K562 (cell line): Measurements from ENCODE around the gene LMX1B. TPM values are rescaled to one million over a fixed set of nuclear protein-coding genes. Genes with fewer than 3 reads are reported as not detected.

Source experiments
- ATAC-seq: fragments of 200-7000 bp; cut with Tn5 transposase; 3 replicates; pipeline ENCODE4 v1.9.1; 2020; ENCODE audit warnings: moderate library complexity
- BruUV-seq: library from RNA; stranded (reverse); fragments of 400-500 nt; replicated peaks from 2 replicates; lab custom pipeline; 2021; lab: Mats Ljungman, UMichigan
- CTCF ChIA-PET: fragments of 300-600 bp; formaldehyde crosslinking; extraction: SDS; loops from one replicate; lab custom pipeline; 2021; ENCODE audit warnings: low intra/inter-chr PET ratio; lab: Yijun Ruan, JAX
- POLR2A ChIA-PET: fragments of 300-600, 350-650 bp; sonication (Branson Sonifier 250); formaldehyde crosslinking; extraction: SDS; loops from one replicate; lab custom pipeline; 2021; ENCODE audit warnings: antibody characterized with exemption, inconsistent platforms; lab: Yijun Ruan, JAX
- DNase-seq, 4 experiments: peaks; one replicate each; pipeline versions ENCODE4 v3.0.0 to v3.0.0-alpha.2; 2011 to 2018; ENCODE audit warnings: low spot score in 3 of 4, mixed read lengths in 3 of 4; ENCODE audit errors: extremely low read depth in 1 of 4
- FAIRE-seq: peaks from 2 replicates; lab custom pipeline; 2011; peaks lifted over from hg19 to GRCh38; lab: Jason Lieb, UNC
- H2AFZ ChIP-seq: 2 replicates; pipeline ENCODE4 v1.6.0; 2011; ENCODE audit warnings: low read depth, low read length, control low read depth, inconsistent platforms
- H3K27ac ChIP-seq: fragments of 200-600 bp; 3 replicates; pipeline ENCODE4 v1.8.0; 2011; ENCODE audit warnings: low read depth, mild to moderate bottlenecking, control low read depth, inconsistent platforms, low read length, moderate library complexity, mixed read lengths; ENCODE audit errors: extremely low read depth
- H3K27me3 ChIP-seq, 2 experiments: fragments of 300-600 bp in 1 of 2; 2 replicates in 1 of 2; 3 replicates in 1 of 2; pipeline versions ENCODE4 v1.6.0 to v1.8.0; 2011; ENCODE audit warnings: inconsistent platforms in 2 of 2, low read length in 2 of 2, mild to moderate bottlenecking in 1 of 2, mixed read lengths in 1 of 2, moderate library complexity in 1 of 2; ENCODE audit not compliant: control insufficient read depth in 2 of 2, insufficient read depth in 2 of 2
- H3K36me3 ChIP-seq: fragments of 300-600 bp; 3 replicates; pipeline ENCODE4 v1.8.0; 2011; ENCODE audit warnings: mild to moderate bottlenecking, low read length, inconsistent platforms; ENCODE audit not compliant: control insufficient read depth, insufficient read depth
- H3K4me1 ChIP-seq, 2 experiments: fragments of 200-600 bp in 1 of 2; replicated peaks in 1 of 2; 2 replicates in 1 of 2; 3 replicates in 1 of 2; pipeline versions ENCODE4 v1.5.1 to v1.8.0; 2011; ENCODE audit warnings: inconsistent platforms in 2 of 2, low read length in 2 of 2, mild to moderate bottlenecking in 1 of 2, mixed read lengths in 1 of 2, moderate library complexity in 1 of 2; ENCODE audit not compliant: control insufficient read depth in 2 of 2, insufficient read depth in 2 of 2
- H3K4me2 ChIP-seq: 2 replicates; pipeline ENCODE4 v1.6.1; 2011; ENCODE audit warnings: low read length, control low read depth, inconsistent platforms, mixed read lengths; ENCODE audit not compliant: insufficient read depth
- H3K4me3 ChIP-seq: fragments of 200-600 bp; sonication (generic), shearing (Covaris generic); 2 replicates; pipeline ENCODE4 v1.5.1; 2016; ENCODE audit warnings: control low read depth, inconsistent platforms
- H3K79me2 ChIP-seq: fragments of 200-600 bp; 3 replicates; pipeline ENCODE4 v1.8.0; 2011; ENCODE audit warnings: low read length, inconsistent platforms; ENCODE audit not compliant: control insufficient read depth, insufficient read depth
- H3K9ac ChIP-seq, 2 experiments: 2 replicates each; pipeline versions ENCODE4 v1.6.0 to v1.6.1; 2011; ENCODE audit warnings: low read depth in 2 of 2, low read length in 2 of 2, control low read depth in 1 of 2, inconsistent platforms in 1 of 2, mild to moderate bottlenecking in 1 of 2, mixed read lengths in 1 of 2; ENCODE audit not compliant: insufficient read depth in 1 of 2
- H3K9me1 ChIP-seq: one replicate; pipeline ENCODE4 v1.6.0; 2011; ENCODE audit warnings: inconsistent platforms, mild to moderate bottlenecking, low read length, moderate library complexity; ENCODE audit not compliant: control insufficient read depth, insufficient read depth
- H3K9me3 ChIP-seq: replicated peaks from 2 replicates; pipeline ENCODE4 v1.5.1; 2011; ENCODE audit warnings: low read depth, low read length, inconsistent platforms; ENCODE audit not compliant: control insufficient read depth, insufficient read depth
- H4K20me1 ChIP-seq: replicated peaks from 2 replicates; pipeline ENCODE4 v1.6.1; 2011; ENCODE audit warnings: low read length, inconsistent platforms, mixed read lengths; ENCODE audit not compliant: control insufficient read depth, insufficient read depth
- CC2D1A ChIP-seq: fragments of 450-650 bp; IDR thresholded peaks from 2 replicates; pipeline ENCODE4 v1.6.1; 2017; ENCODE audit warnings: mild to moderate bottlenecking
- KAT7 ChIP-seq: sonication (generic); formaldehyde crosslinking; IDR thresholded peaks from 2 replicates; pipeline ENCODE4 v1.8.0; 2022; ENCODE audit warnings: missing genetic modification reagents, mild to moderate bottlenecking, borderline replicate concordance
- NCOA6 ChIP-seq: fragments of 450-650 bp; IDR thresholded peaks from 2 replicates; pipeline ENCODE4 v1.6.1; 2017; ENCODE audit warnings: mild to moderate bottlenecking
- PHF21A ChIP-seq: fragments of 450-650 bp; IDR thresholded peaks from 2 replicates; pipeline ENCODE4 v1.6.1; 2017; ENCODE audit warnings: low read depth, borderline replicate concordance
- WHSC1 ChIP-seq: IDR thresholded peaks from one replicate; pipeline ENCODE4 v1.6.1; 2012; ENCODE audit warnings: low read length, control low read depth, inconsistent platforms
- ZNF695 ChIP-seq: fragments of 450-650 bp; formaldehyde crosslinking; IDR thresholded peaks from 2 replicates; pipeline ENCODE4 v1.4.0; 2020; ENCODE audit warnings: mild to moderate bottlenecking, moderate library complexity
- ZNF778 ChIP-seq: fragments of 450-650 bp; formaldehyde crosslinking; IDR thresholded peaks from 2 replicates; pipeline ENCODE4 v1.4.0; 2020; ENCODE audit warnings: mild to moderate bottlenecking, moderate library complexity
- WGBS: fragments of 100-300 bp; shearing (Covaris generic); methylation state at CpG from one replicate; pipeline ENCODE4 v1.1.6; 2016; ENCODE audit warnings: low coverage, mixed read lengths; ENCODE audit not compliant: insufficient coverage; ENCODE audit errors: missing lambda C conversion rate; 5-methylcytosine and 5-hydroxymethylcytosine counted together
- in situ Hi-C: fragments of 300-500 bp; cut with MboI; formaldehyde crosslinking; loops from 4 replicates; pipeline ENCODE4 v1.15.0; 2018; ENCODE audit warnings: inconsistent platforms, mixed read lengths
- intact Hi-C: fragments of 100-400 bp; cut with micrococcal nuclease; formaldehyde crosslinking; loops from 2 replicates; pipeline ENCODE4 v1.14.2; 2022
- polyA plus RNA-seq, 8 experiments: library from polyadenylated mRNA; depleted of rRNA in 4 of 8; stranded (reverse) in 5 of 8; unstranded in 3 of 8; fragments of >200 nt; fragmentation: Nextera tagmentation in 2 of 8; fragmentation: Illumina TruSeq in 1 of 8; extraction: Ambion mirVana in 2 of 8; extraction: Trizol in 1 of 8; gene quantifications; 2 replicates each; pipeline versions ENCODE4 v1.2.1 to v1.2.3, GENCODE V29; 2011 to 2014; ENCODE audit warnings: inconsistent platforms in 1 of 8, missing spikeins in 1 of 8
- total RNA-seq, 7 experiments: library from RNA; depleted of rRNA in 6 of 7; stranded (reverse); fragments of >200 nt in 6 of 7; fragmentation: Illumina TruSeq in 2 of 7; extraction: Trizol in 2 of 7; gene quantifications; 2 replicates each; pipeline versions ENCODE4 v1.2.1 to v1.2.3, GENCODE V29; 2011 to 2021; ENCODE audit warnings: low replicate concordance in 1 of 7
- TF ChIP-seq, protein P1 (sequence below): fragments of 450-650 bp; IDR thresholded peaks from 2 replicates; pipeline ENCODE4 v1.6.1; 2016
- TF ChIP-seq, protein P2 (sequence below): sonication (generic); formaldehyde crosslinking; IDR thresholded peaks from 2 replicates; pipeline ENCODE4 v1.8.1; 2023; ENCODE audit warnings: mild to moderate bottlenecking, missing genetic modification reagents
- TF ChIP-seq, protein P3 (sequence below): sonication (generic); formaldehyde crosslinking; IDR thresholded peaks from 2 replicates; pipeline ENCODE4 v1.8.0; 2022; ENCODE audit warnings: mild to moderate bottlenecking, missing genetic modification reagents
- TF ChIP-seq, protein P4 (sequence below): sonication (generic); formaldehyde crosslinking; IDR thresholded peaks from 2 replicates; pipeline ENCODE4 v1.8.0; 2022; ENCODE audit warnings: mild to moderate bottlenecking, low read depth, missing genetic modification reagents
- TF ChIP-seq, protein P5 (sequence below): fragments of 450-650 bp; IDR thresholded peaks from 2 replicates; pipeline ENCODE4 v1.6.1; 2016; ENCODE audit warnings: antibody characterized with exemption

The LMX1B gene
- total and polyA plus RNA-seq, 9 of the 15 experiments (the other 6 are each of a cell fraction or from before 2014, with no cell fraction given) = not detected

DNA sequence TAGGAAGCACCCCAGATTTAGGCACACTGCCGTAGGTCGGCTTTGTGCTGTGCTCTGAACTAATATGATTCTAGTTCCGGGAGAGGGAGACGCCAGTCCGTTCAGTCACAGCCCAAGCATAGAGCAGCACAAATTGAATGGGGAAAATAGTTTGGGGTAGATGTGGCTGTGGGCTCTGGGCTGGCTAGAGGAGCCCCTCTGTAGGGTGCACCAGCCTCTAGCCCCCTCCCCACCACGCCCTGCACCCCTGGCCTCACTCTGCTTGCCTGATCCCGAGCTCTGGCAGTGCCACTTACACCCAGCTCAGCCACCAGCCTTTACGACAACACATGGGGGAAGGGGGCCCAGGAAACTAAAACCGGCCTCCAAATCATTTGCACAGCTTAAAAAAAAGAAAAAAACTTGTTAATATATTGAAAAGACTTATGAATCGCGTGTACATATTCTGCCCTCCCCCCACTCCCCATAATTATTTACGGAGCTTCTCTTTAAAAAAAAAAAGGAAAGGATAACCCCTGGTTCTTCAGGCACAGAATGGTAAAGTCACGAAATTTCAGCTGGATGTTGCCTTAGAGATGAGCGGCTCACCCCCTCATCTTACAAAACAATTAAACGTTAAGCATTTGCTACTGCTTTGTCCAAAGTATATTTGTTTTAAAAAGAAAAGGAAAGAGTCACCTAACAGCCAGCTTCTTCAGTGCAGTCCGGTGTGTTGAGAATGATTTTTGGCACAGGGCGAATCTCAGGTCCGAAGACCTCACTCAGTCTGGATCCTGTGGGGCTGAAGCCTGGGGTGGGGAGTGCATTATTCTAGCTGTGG, 3.5 kb downstream of the LMX1B start:
- H3K9ac ChIP-seq = no peak overlapping the region
- H3K36me3 ChIP-seq = no peaks in the 10 kb centered on the region
- intact Hi-C loops (no loop called here), in situ Hi-C loops (no loop called here)
- H3K4me3 ChIP-seq = no peak overlapping the region
- CTCF ChIA-PET = no interaction called here
- H3K27me3 ChIP-seq = peaks cover 22 to 67% of the 10 kb centered on the region in 2 experiments; a peak in 4 of 5 replicates
- H3K4me1 ChIP-seq = peaks cover 0 to 15% of the 10 kb centered on the region in 2 experiments; a peak in 1 of 5 replicates
- no peak overlapping the region for H2AFZ ChIP-seq
- no peak overlapping the region for H3K4me2 ChIP-seq
- no peak for ATAC-seq
- BruUV-seq = no TSS peak
- WGBS = 9% methylated on average over 17 of the region's 18 CpGs
- FAIRE-seq = no peak
- H3K27ac ChIP-seq = no peak overlapping the region
- TF ChIP-seq ZNF778 (CRISPR knock-in tag) (no peak), KAT7 (no peak), NCOA6 (no peak), PHF21A (no peak), WHSC1 (no peak), ZNF695 (CRISPR knock-in tag) (no peak), CC2D1A (no peak)
- TF ChIP-seq, protein P1, sequence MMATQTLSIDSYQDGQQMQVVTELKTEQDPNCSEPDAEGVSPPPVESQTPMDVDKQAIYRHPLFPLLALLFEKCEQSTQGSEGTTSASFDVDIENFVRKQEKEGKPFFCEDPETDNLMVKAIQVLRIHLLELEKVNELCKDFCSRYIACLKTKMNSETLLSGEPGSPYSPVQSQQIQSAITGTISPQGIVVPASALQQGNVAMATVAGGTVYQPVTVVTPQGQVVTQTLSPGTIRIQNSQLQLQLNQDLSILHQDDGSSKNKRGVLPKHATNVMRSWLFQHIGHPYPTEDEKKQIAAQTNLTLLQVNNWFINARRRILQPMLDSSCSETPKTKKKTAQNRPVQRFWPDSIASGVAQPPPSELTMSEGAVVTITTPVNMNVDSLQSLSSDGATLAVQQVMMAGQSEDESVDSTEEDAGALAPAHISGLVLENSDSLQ = no peak
- TF ChIP-seq, protein P2, sequence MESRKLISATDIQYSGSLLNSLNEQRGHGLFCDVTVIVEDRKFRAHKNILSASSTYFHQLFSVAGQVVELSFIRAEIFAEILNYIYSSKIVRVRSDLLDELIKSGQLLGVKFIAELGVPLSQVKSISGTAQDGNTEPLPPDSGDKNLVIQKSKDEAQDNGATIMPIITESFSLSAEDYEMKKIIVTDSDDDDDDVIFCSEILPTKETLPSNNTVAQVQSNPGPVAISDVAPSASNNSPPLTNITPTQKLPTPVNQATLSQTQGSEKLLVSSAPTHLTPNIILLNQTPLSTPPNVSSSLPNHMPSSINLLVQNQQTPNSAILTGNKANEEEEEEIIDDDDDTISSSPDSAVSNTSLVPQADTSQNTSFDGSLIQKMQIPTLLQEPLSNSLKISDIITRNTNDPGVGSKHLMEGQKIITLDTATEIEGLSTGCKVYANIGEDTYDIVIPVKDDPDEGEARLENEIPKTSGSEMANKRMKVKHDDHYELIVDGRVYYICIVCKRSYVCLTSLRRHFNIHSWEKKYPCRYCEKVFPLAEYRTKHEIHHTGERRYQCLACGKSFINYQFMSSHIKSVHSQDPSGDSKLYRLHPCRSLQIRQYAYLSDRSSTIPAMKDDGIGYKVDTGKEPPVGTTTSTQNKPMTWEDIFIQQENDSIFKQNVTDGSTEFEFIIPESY (CRISPR knock-in tag) = no peak
- TF ChIP-seq, protein P3, sequence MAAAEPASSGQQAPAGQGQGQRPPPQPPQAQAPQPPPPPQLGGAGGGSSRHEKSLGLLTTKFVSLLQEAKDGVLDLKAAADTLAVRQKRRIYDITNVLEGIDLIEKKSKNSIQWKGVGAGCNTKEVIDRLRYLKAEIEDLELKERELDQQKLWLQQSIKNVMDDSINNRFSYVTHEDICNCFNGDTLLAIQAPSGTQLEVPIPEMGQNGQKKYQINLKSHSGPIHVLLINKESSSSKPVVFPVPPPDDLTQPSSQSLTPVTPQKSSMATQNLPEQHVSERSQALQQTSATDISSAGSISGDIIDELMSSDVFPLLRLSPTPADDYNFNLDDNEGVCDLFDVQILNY (CRISPR knock-in tag) = no peak
- TF ChIP-seq, protein P4, sequence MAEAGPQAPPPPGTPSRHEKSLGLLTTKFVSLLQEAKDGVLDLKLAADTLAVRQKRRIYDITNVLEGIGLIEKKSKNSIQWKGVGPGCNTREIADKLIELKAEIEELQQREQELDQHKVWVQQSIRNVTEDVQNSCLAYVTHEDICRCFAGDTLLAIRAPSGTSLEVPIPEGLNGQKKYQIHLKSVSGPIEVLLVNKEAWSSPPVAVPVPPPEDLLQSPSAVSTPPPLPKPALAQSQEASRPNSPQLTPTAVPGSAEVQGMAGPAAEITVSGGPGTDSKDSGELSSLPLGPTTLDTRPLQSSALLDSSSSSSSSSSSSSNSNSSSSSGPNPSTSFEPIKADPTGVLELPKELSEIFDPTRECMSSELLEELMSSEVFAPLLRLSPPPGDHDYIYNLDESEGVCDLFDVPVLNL = no peak
- TF ChIP-seq, protein P5, sequence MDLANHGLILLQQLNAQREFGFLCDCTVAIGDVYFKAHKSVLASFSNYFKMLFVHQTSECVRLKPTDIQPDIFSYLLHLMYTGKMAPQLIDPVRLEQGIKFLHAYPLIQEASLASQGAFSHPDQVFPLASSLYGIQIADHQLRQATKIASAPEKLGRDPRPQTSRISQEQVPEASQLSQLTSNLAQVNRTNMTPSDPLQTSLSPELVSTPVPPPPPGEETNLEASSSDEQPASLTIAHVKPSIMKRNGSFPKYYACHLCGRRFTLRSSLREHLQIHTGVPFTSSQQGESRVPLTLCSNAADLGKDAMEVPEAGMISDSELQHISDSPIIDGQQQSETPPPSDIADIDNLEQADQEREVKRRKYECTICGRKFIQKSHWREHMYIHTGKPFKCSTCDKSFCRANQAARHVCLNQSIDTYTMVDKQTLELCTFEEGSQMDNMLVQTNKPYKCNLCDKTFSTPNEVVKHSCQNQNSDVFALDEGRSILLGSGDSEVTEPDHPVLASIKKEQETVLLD = no peak
- H4K20me1 ChIP-seq = no peaks in the 10 kb centered on the region
- no peaks in the 10 kb centered on the region for H3K9me1 ChIP-seq
- POLR2A ChIA-PET = interaction anchor here (0.6 to 0.9 kb wide), 2 partner anchors 21 to 73 kb away, joined by 3 read pairs; no protein-coding TSS in a partner anchor
- H3K79me2 ChIP-seq = no peaks in the 10 kb centered on the region
- H3K9me3 ChIP-seq = no peaks in the 10 kb centered on the region
- DNase-seq = no peak
